Neural cell (in vitro differentiated cells): ENCODE results near the gene PHTF2. TPM values are rescaled to one million over a fixed set of nuclear protein-coding genes. Genes with fewer than 3 reads are reported as not detected.

Experiments
- H2AFZ ChIP-seq: fragments of 200-600, 300-800 bp; sonication (generic), shearing (Covaris generic); 2 replicates; pipeline ENCODE4 v1.6.0; 2014; ENCODE audit warnings: low read depth, mild to moderate bottlenecking, antibody characterized with exemption, low read length, moderate library complexity
- H3F3A ChIP-seq: fragments of 200-600 bp; shearing (Covaris generic); 2 replicates; pipeline ENCODE4 v1.6.1; 2016; ENCODE audit warnings: mild to moderate bottlenecking, moderate library complexity, mixed read lengths, antibody characterized with exemption, low read length; ENCODE audit not compliant: insufficient read depth, poor library complexity, severe bottlenecking
- H3K27ac ChIP-seq: fragments of 200-600, 300-800 bp; sonication (generic), shearing (Covaris generic); 2 replicates; pipeline ENCODE4 v1.5.1; 2014; ENCODE audit warnings: mild to moderate bottlenecking, low read length, moderate library complexity
- H3K27me3 ChIP-seq: fragments of 300-800, 200-600 bp; sonication (generic), shearing (Covaris generic); 2 replicates; pipeline ENCODE4 v1.6.0; 2014; ENCODE audit warnings: mild to moderate bottlenecking, low read depth, low read length, moderate library complexity; ENCODE audit not compliant: insufficient read depth
- H3K36me3 ChIP-seq: fragments of 300-800, 200-600 bp; sonication (generic), shearing (Covaris generic); 2 replicates; pipeline ENCODE4 v1.5.1; 2014; ENCODE audit warnings: mild to moderate bottlenecking, antibody characterized with exemption, low read length, moderate library complexity; ENCODE audit not compliant: insufficient read depth
- H3K4me2 ChIP-seq: fragments of 300-800, 200-600 bp; sonication (generic), shearing (Covaris generic); 2 replicates; pipeline ENCODE4 v1.6.0; 2014; ENCODE audit warnings: mild to moderate bottlenecking, low read length
- H3K4me3 ChIP-seq: fragments of 300-800, 200-600 bp; sonication (generic), shearing (Covaris generic); 2 replicates; pipeline ENCODE4 v1.5.1; 2014; ENCODE audit warnings: mild to moderate bottlenecking, low read length, moderate library complexity
- H3K79me2 ChIP-seq: fragments of 200-600 bp; shearing (Covaris generic); replicated peaks from 2 replicates; pipeline ENCODE4 v1.6.0; 2014; ENCODE audit warnings: mild to moderate bottlenecking, low read length, moderate library complexity; ENCODE audit not compliant: insufficient read depth
- H3K9ac ChIP-seq: fragments of 300-800, 200-600 bp; sonication (generic), shearing (Covaris generic); 2 replicates; pipeline ENCODE4 v1.6.1; 2016; ENCODE audit warnings: mild to moderate bottlenecking, low read length, mixed read lengths
- H3K9me2 ChIP-seq: fragments of 200-600 bp; shearing (Covaris generic); 2 replicates; pipeline ENCODE4 v1.6.1; 2016; ENCODE audit warnings: mild to moderate bottlenecking, low read length, mixed read lengths; ENCODE audit not compliant: insufficient read depth
- H3K9me3 ChIP-seq: fragments of 200-600, 300-800 bp; sonication (generic), shearing (Covaris generic); 2 replicates; pipeline ENCODE4 v1.6.1; 2016; ENCODE audit warnings: mild to moderate bottlenecking, mixed run types, low read length, moderate library complexity, mixed read lengths
- H4K20me1 ChIP-seq: fragments of 200-600 bp; shearing (Covaris generic); 2 replicates; pipeline ENCODE4 v1.6.1; 2016; ENCODE audit warnings: mild to moderate bottlenecking, mixed run types; ENCODE audit not compliant: insufficient read depth
- CTCF ChIP-seq: fragments of 450-650 bp; IDR thresholded peaks from 2 replicates; pipeline ENCODE4 v1.5.1; 2014; ENCODE audit warnings: antibody characterized with exemption, mild to moderate bottlenecking, moderate library complexity; ENCODE audit not compliant: poor library complexity, severe bottlenecking
- EP300 ChIP-seq: fragments of 450-650 bp; conservative IDR thresholded peaks from 2 replicates; pipeline ENCODE4 v1.6.1; 2014; ENCODE audit warnings: antibody characterized with exemption, mild to moderate bottlenecking, moderate library complexity; ENCODE audit not compliant: poor library complexity, severe bottlenecking
- EZH2 ChIP-seq: fragments of 200-600, 300-800 bp; shearing (Covaris generic), sonication (generic); IDR thresholded peaks from 2 replicates; pipeline ENCODE4 v1.6.1; 2014; ENCODE audit warnings: antibody characterized with exemption, low read length, borderline replicate concordance, mild to moderate bottlenecking; ENCODE audit not compliant: insufficient read depth, poor library complexity, severe bottlenecking
- MXI1 ChIP-seq: fragments of 450-650 bp; conservative IDR thresholded peaks from 2 replicates; pipeline ENCODE4 v1.6.1; 2014; ENCODE audit warnings: antibody characterized with exemption, mild to moderate bottlenecking; ENCODE audit not compliant: poor library complexity, severe bottlenecking
- POLR2AphosphoS5 ChIP-seq: IDR thresholded peaks from 2 replicates; pipeline ENCODE4 v1.6.1; 2012
- RAD21 ChIP-seq: fragments of 450-650 bp; conservative IDR thresholded peaks from 2 replicates; pipeline ENCODE4 v1.6.1; 2014; ENCODE audit warnings: antibody characterized with exemption, mild to moderate bottlenecking, moderate library complexity
- REST ChIP-seq: IDR thresholded peaks from 2 replicates; pipeline ENCODE4 v1.6.1; 2012; ENCODE audit warnings: borderline replicate concordance
- SMC3 ChIP-seq: fragments of 450-650 bp; conservative IDR thresholded peaks from 2 replicates; pipeline ENCODE4 v1.6.1; 2014; ENCODE audit warnings: antibody characterized with exemption, mild to moderate bottlenecking, moderate library complexity; ENCODE audit not compliant: poor library complexity
- TAF1 ChIP-seq: IDR thresholded peaks from 2 replicates; pipeline ENCODE4 v1.6.1; 2012; ENCODE audit warnings: low read depth
- polyA plus RNA-seq: library from polyadenylated mRNA; depleted of rRNA; stranded (reverse); fragments of >200 nt; gene quantifications from 2 replicates; pipeline ENCODE4 v1.2.3, GENCODE V29; 2014

Gene PHTF2
- polyA plus RNA-seq, 1 donor from 2014 or later = 34.4 TPM

- Histone ChIP-seq H4K20me1 (no peaks in the 10 kb centered on the region), H2AFZ (no peak overlapping the region), H3K9me2 (no peaks in the 10 kb centered on the region), H3K36me3 (no peaks in the 10 kb centered on the region), H3K9ac (no peak overlapping the region), H3K4me2 (no peak overlapping the region), H3K9me3 (no peaks in the 10 kb centered on the region), H3K79me2 (no peaks in the 10 kb centered on the region), H3K4me3 (no peak overlapping the region), H3F3A (no peaks in the 10 kb centered on the region), H3K27ac (no peak overlapping the region), H3K27me3 (no peaks in the 10 kb centered on the region)
- TF ChIP-seq TAF1 (no peak), SMC3 (no peak), REST (no peak), MXI1 (no peak), EP300 (no peak), RAD21 (no peak), POLR2AphosphoS5 (no peak), EZH2 (no peak), CTCF (no peak)
Observed at GRCh38 chr7:77971726-77972125, 173.2 kb downstream of the PHTF2 start.

- H3K9ac ChIP-seq = no peak overlapping the region
- H3K4me3 ChIP-seq = no peak overlapping the region
- no peak overlapping the region for H3K4me2 ChIP-seq
- H4K20me1 ChIP-seq = no peaks in the 10 kb centered on the region
- TF ChIP-seq SMC3 (no peak), POLR2AphosphoS5 (no peak), REST (no peak)
- H3F3A ChIP-seq = no peaks in the 10 kb centered on the region
- no peaks in the 10 kb centered on the region for H3K9me3 ChIP-seq
- no peaks in the 10 kb centered on the region for H3K27me3 ChIP-seq
- H2AFZ ChIP-seq = no peak overlapping the region
- H3K36me3 ChIP-seq = no peaks in the 10 kb centered on the region
- no peaks in the 10 kb centered on the region for H3K9me2 ChIP-seq
- no peak overlapping the region for H3K27ac ChIP-seq
- no peaks in the 10 kb centered on the region for H3K79me2 ChIP-seq
Observed at GRCh38 chr7:77975672-77976480, 177.3 kb downstream of the PHTF2 start.
